Hematopoietic multipotent progenitor cell (in vitro differentiated cells): ENCODE data around the gene RRP1B. TPM values are rescaled to one million over a fixed set of nuclear protein-coding genes. Genes with fewer than 3 reads are reported as not detected.
"Not testable (repeated sequence)": the region's sequence is repeated elsewhere in the genome, so short reads cannot be mapped to it uniquely, and the experiment has no call there.

Source experiments
- DNase-seq, 3 donors: peaks; one replicate each; pipeline ENCODE4 v3.0.0-alpha.2; 2011 to 2015; ENCODE audit warnings: low read depth in 2 of 3, low spot score in 2 of 3
- total RNA-seq: library from RNA; depleted of rRNA; stranded (reverse); fragments of >200 nt; gene quantifications from one replicate; pipeline ENCODE4 v1.2.3, GENCODE V29; 2012

The RRP1B gene
- total RNA-seq, 1 donor = 17.8 TPM

- DNase-seq = no peak
Observed at GRCh38 chr21:43667191-43667904, 8.0 kb downstream of the RRP1B start.

GRCh38 chr21:43669828-43670605, 10.7 kb downstream of the RRP1B start:
- DNase-seq = no peak

- DNase-seq = no peak
Observed at GRCh38 chr21:43675871-43676270, 16.5 kb downstream of the RRP1B start.

- DNase-seq = no peak
Observed at GRCh38 chr21:43676391-43676790, 17.0 kb downstream of the RRP1B start.

- DNase-seq = no peak
Observed at GRCh38 chr21:43679951-43680350, 20.6 kb downstream of the RRP1B start.

GRCh38 chr21:43680421-43680820, 21.1 kb downstream of the RRP1B start:
- not testable (repeated sequence) for DNase-seq

GRCh38 chr21:43681650-43682049, 22.3 kb downstream of the RRP1B start:
- DNase-seq = no peak

GRCh38 chr21:43684424-43684823, 25.1 kb downstream of the RRP1B start:
- DNase-seq = no peak

- DNase-seq = no peak
Observed at GRCh38 chr21:43686811-43687565, 27.6 kb downstream of the RRP1B start.

- no peak for DNase-seq
Observed at GRCh38 chr21:43687566-43688399, 28.4 kb downstream of the RRP1B start.

- DNase-seq = no peak
Observed at GRCh38 chr21:43688906-43689305, 29.5 kb downstream of the RRP1B start.

- DNase-seq = no peak
Observed at GRCh38 chr21:43689556-43690337, 30.4 kb downstream of the RRP1B start.

- no peak for DNase-seq
Observed at GRCh38 chr21:43690346-43690745, 31.0 kb downstream of the RRP1B start.

- no peak for DNase-seq
Observed at GRCh38 chr21:43691086-43691795, 31.9 kb downstream of the RRP1B start.

GRCh38 chr21:43691801-43692200, 32.4 kb downstream of the RRP1B start:
- no peak for DNase-seq

- no peak for DNase-seq
Observed at GRCh38 chr21:43692949-43693348, 33.6 kb downstream of the RRP1B start.

GRCh38 chr21:43693981-43694380, 34.6 kb downstream of the RRP1B start:
- DNase-seq = no peak

GRCh38 chr21:43694437-43695079, 35.2 kb downstream of the RRP1B start:
- DNase-seq = no peak

GRCh38 chr21:43696214-43696613, 36.9 kb downstream of the RRP1B start:
- no peak for DNase-seq
